ENCODE measurements around the gene NAXD.
"Not testable (repeated sequence)": the region's sequence is repeated elsewhere in the genome, so short reads cannot be mapped to it uniquely, and the experiment has no call there.

Gene NAXD

DNA sequence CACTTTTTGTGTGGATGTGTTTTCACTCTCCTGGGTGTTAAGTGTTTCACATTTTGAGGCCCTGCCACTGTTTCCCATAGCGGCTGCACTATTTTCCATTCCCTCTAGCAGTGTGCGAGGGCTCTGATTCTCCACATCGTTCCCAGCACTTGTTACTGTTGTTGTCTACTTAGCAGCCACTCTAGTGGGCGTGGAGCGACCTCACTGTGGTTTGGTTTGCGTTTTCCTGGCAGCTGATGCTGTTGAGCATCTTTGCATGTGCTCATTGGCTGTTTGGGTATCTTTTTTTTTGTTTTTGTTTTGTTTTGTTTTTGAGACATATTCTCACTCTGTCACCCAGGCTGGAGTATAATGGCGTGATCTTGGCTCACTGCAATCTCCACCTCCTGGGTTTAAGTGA lies 14.4 kb downstream of the NAXD start:
- Histone ChIP-seq H2AFZ (ENCODE audit: low read length) (no peak overlapping the region), H3K23ac (ENCODE audit: low read depth, low read length, poor library complexity) (no peak overlapping the region), H3K4ac (ENCODE audit: low read length) (no peak overlapping the region), H3K27ac (replicated peaks; ENCODE audit: low read length) (no peak overlapping the region), H4K8ac (ENCODE audit: low read depth, low read length) (no peak overlapping the region), H3K79me1 (ENCODE audit: low read depth, low read length) (peaks cover 10% of the 10 kb centered on the region), H3K4me1 (ENCODE audit: control insufficient read depth in 2 of 2, insufficient read depth in 1 of 2, low read depth in 1 of 2, low read length in 2 of 2) (peaks cover 3 to 13% of the 10 kb centered on the region in 2 donors), H4K91ac (ENCODE audit: low read depth, low read length, poor library complexity) (no peak overlapping the region), H3K18ac (ENCODE audit: low read length) (no peak overlapping the region), H3K27me3 (ENCODE audit: control insufficient read depth in 3 of 3, insufficient read depth in 3 of 3, low read depth in 1 of 3, low read length in 3 of 3) (no peaks in the 10 kb centered on the region), H3K9me3 (replicated peaks in 1 of 2; ENCODE audit: control insufficient read depth in 2 of 2, insufficient read depth in 1 of 2, low read depth in 1 of 2, low read length in 2 of 2) (peaks cover 0 to 2% of the 10 kb centered on the region in 2 donors), H2BK5ac (ENCODE audit: low read length) (no peak overlapping the region), H3K9ac (ENCODE audit: low read depth, low read length, poor library complexity) (no peak overlapping the region), H3K4me2 (ENCODE audit: insufficient read depth, low read length, poor library complexity, severe bottlenecking) (no peak overlapping the region), H3K14ac (ENCODE audit: low read length) (no peak overlapping the region), H2AK5ac (ENCODE audit: low read depth, low read length) (no peak overlapping the region), H2BK120ac (ENCODE audit: low read depth, low read length) (no peak overlapping the region), H2BK15ac (ENCODE audit: low read length) (no peak overlapping the region), H3K36me3 (replicated peaks in 1 of 2; ENCODE audit: control insufficient read depth in 2 of 2, insufficient read depth in 2 of 2, low read length in 2 of 2) (peaks cover 15 to 63% of the 10 kb centered on the region in 2 donors), H2BK12ac (ENCODE audit: low read length) (no peak overlapping the region), H3K4me3 (ENCODE audit: low read length in 2 of 2) (no peak overlapping the region)
- DNase-seq (ENCODE audit: low spot score), result no peak
- no CpG with 5 or more reads among the region's 7 CpGs for WGBS, 2 donors (ENCODE audit: extremely low coverage in 2 of 2, insufficient read length in 2 of 2, insufficient replicate concordance in 1 of 2)

DNA sequence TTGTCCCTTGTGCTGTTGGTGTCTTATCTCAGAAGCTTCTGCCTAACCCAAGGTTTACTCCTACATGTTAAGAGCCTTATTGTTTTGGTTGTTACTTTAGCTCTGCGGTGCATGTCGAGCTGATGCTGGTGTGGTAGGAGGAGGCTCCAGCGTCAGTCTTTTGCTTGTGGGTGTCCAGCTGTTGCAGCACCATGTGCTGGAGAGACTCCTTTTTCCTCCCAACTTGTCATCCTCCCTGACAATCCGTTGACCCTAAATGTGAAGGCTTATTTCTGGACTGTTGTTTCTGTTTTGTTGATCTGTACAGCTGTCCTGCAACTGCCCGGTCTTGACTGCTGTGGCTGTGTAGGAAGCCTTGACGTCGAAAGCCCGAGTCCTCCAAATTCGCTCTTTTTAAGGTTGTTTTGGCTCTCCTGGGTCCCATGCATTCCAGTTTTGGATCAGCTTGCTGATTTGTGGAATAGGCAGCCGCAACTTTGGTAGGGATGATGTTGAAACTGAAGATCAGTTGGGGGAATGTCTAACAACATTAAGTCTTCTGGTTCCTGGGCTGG lies 15.3 kb downstream of the NAXD start:
- Histone ChIP-seq H3K4me2 (ENCODE audit: insufficient read depth, low read length, poor library complexity, severe bottlenecking) (no peak overlapping the region), H3K27ac (replicated peaks; ENCODE audit: low read length) (no peak overlapping the region)

DNA sequence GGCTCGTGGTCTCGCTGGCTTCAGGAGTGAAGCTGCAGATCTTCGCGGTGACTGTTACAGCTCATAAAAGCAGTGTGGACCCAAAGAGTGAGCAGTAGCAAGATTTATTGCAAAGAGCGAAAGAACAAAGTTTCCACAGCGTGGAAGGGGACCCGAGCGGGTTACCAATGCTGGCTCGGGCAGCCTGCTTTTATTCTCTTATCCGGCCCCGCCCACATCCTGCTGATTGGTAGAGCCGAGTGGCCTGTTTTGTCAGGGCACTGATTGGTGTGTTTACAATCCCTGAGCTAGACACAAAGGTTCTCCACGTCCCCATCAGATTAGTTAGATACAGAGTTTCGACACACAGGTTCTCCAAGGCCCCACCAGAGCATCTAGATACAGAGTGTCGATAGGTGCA lies 16.9 kb downstream of the NAXD start:
- H3K36me3 ChIP-seq (replicated peaks in 1 of 2; ENCODE audit: control insufficient read depth in 2 of 2, insufficient read depth in 2 of 2, low read length in 2 of 2), result peaks cover 38 to 77% of the 10 kb centered on the region in 2 donors
- not testable (repeated sequence) for H2AK5ac ChIP-seq (ENCODE audit: low read depth, low read length); H3K23ac ChIP-seq (ENCODE audit: low read depth, low read length, poor library complexity); H3K9me3 ChIP-seq (replicated peaks in 1 of 2; ENCODE audit: control insufficient read depth in 2 of 2, insufficient read depth in 1 of 2, low read depth in 1 of 2, low read length in 2 of 2); H3K14ac ChIP-seq (ENCODE audit: low read length); H3K4me2 ChIP-seq (ENCODE audit: insufficient read depth, low read length, poor library complexity, severe bottlenecking); H3K27ac ChIP-seq (replicated peaks; ENCODE audit: low read length); H2BK12ac ChIP-seq (ENCODE audit: low read length); H3K27me3 ChIP-seq (ENCODE audit: control insufficient read depth in 3 of 3, insufficient read depth in 3 of 3, low read depth in 1 of 3, low read length in 3 of 3); H4K91ac ChIP-seq (ENCODE audit: low read depth, low read length, poor library complexity); H3K4me1 ChIP-seq (ENCODE audit: control insufficient read depth in 2 of 2, insufficient read depth in 1 of 2, low read depth in 1 of 2, low read length in 2 of 2); H2AFZ ChIP-seq (ENCODE audit: low read length); DNase-seq (ENCODE audit: low spot score); H2BK120ac ChIP-seq (ENCODE audit: low read depth, low read length); H3K4me3 ChIP-seq (ENCODE audit: low read length in 2 of 2); H2BK15ac ChIP-seq (ENCODE audit: low read length); H3K9ac ChIP-seq (ENCODE audit: low read depth, low read length, poor library complexity); H2BK5ac ChIP-seq (ENCODE audit: low read length); H3K18ac ChIP-seq (ENCODE audit: low read length); H4K8ac ChIP-seq (ENCODE audit: low read depth, low read length); H3K4ac ChIP-seq (ENCODE audit: low read length)
- no CpG with 5 or more reads among the region's 15 CpGs for WGBS, 2 donors (ENCODE audit: extremely low coverage in 2 of 2, insufficient read length in 2 of 2, insufficient replicate concordance in 1 of 2)
- peaks cover 20% of the 10 kb centered on the region for H3K79me1 ChIP-seq (ENCODE audit: low read depth, low read length)

More for the DNA sequence above, 15.3 kb downstream of the NAXD start:
- H2AFZ ChIP-seq (ENCODE audit: low read length), result no peak overlapping the region
- no peak overlapping the region for H4K8ac ChIP-seq (ENCODE audit: low read depth, low read length)
- WGBS, 2 donors (ENCODE audit: extremely low coverage in 2 of 2, insufficient read length in 2 of 2, insufficient replicate concordance in 1 of 2), result no CpG with 5 or more reads among the region's 10 CpGs
- H2BK120ac ChIP-seq (ENCODE audit: low read depth, low read length), result no peak overlapping the region
- H2AK5ac ChIP-seq (ENCODE audit: low read depth, low read length), result no peak overlapping the region
- H3K4me1 ChIP-seq (ENCODE audit: control insufficient read depth in 2 of 2, insufficient read depth in 1 of 2, low read depth in 1 of 2, low read length in 2 of 2), result peaks cover 0 to 6% of the 10 kb centered on the region in 2 donors
- no peak overlapping the region for H3K4ac ChIP-seq (ENCODE audit: low read length)
- H3K14ac ChIP-seq (ENCODE audit: low read length), result no peak overlapping the region
- peaks cover 0 to 2% of the 10 kb centered on the region in 2 donors for H3K9me3 ChIP-seq (replicated peaks in 1 of 2; ENCODE audit: control insufficient read depth in 2 of 2, insufficient read depth in 1 of 2, low read depth in 1 of 2, low read length in 2 of 2)
- H3K79me1 ChIP-seq (ENCODE audit: low read depth, low read length), result peaks cover 15% of the 10 kb centered on the region
- H2BK12ac ChIP-seq (ENCODE audit: low read length), result no peak overlapping the region
- H3K9ac ChIP-seq (ENCODE audit: low read depth, low read length, poor library complexity), result no peak overlapping the region
- no peak overlapping the region for H3K18ac ChIP-seq (ENCODE audit: low read length)
- DNase-seq (ENCODE audit: low spot score), result no peak
- H3K4me3 ChIP-seq (ENCODE audit: low read length in 2 of 2), result no peak overlapping the region
- no peak overlapping the region for H2BK5ac ChIP-seq (ENCODE audit: low read length)
- no peaks in the 10 kb centered on the region for H3K27me3 ChIP-seq (ENCODE audit: control insufficient read depth in 3 of 3, insufficient read depth in 3 of 3, low read depth in 1 of 3, low read length in 3 of 3)
- H3K23ac ChIP-seq (ENCODE audit: low read depth, low read length, poor library complexity), result no peak overlapping the region
- peaks cover 24 to 66% of the 10 kb centered on the region in 2 donors for H3K36me3 ChIP-seq (replicated peaks in 1 of 2; ENCODE audit: control insufficient read depth in 2 of 2, insufficient read depth in 2 of 2, low read length in 2 of 2)
- H4K91ac ChIP-seq (ENCODE audit: low read depth, low read length, poor library complexity), result no peak overlapping the region
- no peak overlapping the region for H2BK15ac ChIP-seq (ENCODE audit: low read length)

DNA sequence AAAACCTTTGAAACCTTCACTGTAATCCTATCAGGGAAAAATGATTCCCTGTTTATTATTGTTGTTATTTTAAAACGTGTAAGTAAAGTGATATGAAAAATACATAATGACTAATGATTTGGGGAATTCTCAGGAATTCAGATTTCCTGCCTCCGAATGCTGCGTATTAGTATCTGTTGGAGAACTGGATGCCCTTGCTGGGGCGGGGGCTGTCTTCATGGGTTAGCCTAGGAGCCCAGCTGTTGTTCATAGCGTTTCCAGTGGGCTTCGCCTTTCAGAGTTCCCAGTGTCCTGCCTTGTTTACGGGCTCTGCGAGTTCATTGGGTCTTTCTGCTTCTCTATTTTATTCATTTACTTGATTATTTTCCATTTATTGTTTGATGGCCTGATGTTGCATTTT lies 18.4 kb downstream of the NAXD start:
- H3K27ac ChIP-seq (replicated peaks; ENCODE audit: low read length), result no peak overlapping the region
- H4K91ac ChIP-seq (ENCODE audit: low read depth, low read length, poor library complexity), result no peak overlapping the region
- no peak overlapping the region for H2BK15ac ChIP-seq (ENCODE audit: low read length)
- H2BK120ac ChIP-seq (ENCODE audit: low read depth, low read length), result no peak overlapping the region
- no peaks in the 10 kb centered on the region for H3K27me3 ChIP-seq (ENCODE audit: control insufficient read depth in 3 of 3, insufficient read depth in 3 of 3, low read depth in 1 of 3, low read length in 3 of 3)
- H3K4ac ChIP-seq (ENCODE audit: low read length), result no peak overlapping the region
- H3K23ac ChIP-seq (ENCODE audit: low read depth, low read length, poor library complexity), result no peak overlapping the region
- no peak overlapping the region for H3K18ac ChIP-seq (ENCODE audit: low read length)
- no peak overlapping the region for H2AFZ ChIP-seq (ENCODE audit: low read length)
- peaks cover 0 to 2% of the 10 kb centered on the region in 2 donors for H3K9me3 ChIP-seq (replicated peaks in 1 of 2; ENCODE audit: control insufficient read depth in 2 of 2, insufficient read depth in 1 of 2, low read depth in 1 of 2, low read length in 2 of 2)
- no peak overlapping the region for H3K9ac ChIP-seq (ENCODE audit: low read depth, low read length, poor library complexity)
- no peak overlapping the region for H4K8ac ChIP-seq (ENCODE audit: low read depth, low read length)
- peaks cover 39 to 77% of the 10 kb centered on the region in 2 donors for H3K36me3 ChIP-seq (replicated peaks in 1 of 2; ENCODE audit: control insufficient read depth in 2 of 2, insufficient read depth in 2 of 2, low read length in 2 of 2)
- H2BK12ac ChIP-seq (ENCODE audit: low read length), result no peak overlapping the region
- WGBS, 2 donors (ENCODE audit: extremely low coverage in 2 of 2, insufficient read length in 2 of 2, insufficient replicate concordance in 1 of 2), result 100% methylated on average over 1 of the region's 8 CpGs; no CpG with 5 or more reads in 1 of the 2 donors
- no peak overlapping the region for H2AK5ac ChIP-seq (ENCODE audit: low read depth, low read length)
- DNase-seq (ENCODE audit: low spot score), result no peak
- no peak overlapping the region for H3K4me2 ChIP-seq (ENCODE audit: insufficient read depth, low read length, poor library complexity, severe bottlenecking)
- H3K79me1 ChIP-seq (ENCODE audit: low read depth, low read length), result peaks cover 19% of the 10 kb centered on the region
- no peaks in the 10 kb centered on the region for H3K4me1 ChIP-seq (ENCODE audit: control insufficient read depth in 2 of 2, insufficient read depth in 1 of 2, low read depth in 1 of 2, low read length in 2 of 2)
- no peak overlapping the region for H3K4me3 ChIP-seq (ENCODE audit: low read length in 2 of 2)
- H3K14ac ChIP-seq (ENCODE audit: low read length), result no peak overlapping the region
- no peak overlapping the region for H2BK5ac ChIP-seq (ENCODE audit: low read length)
